CD14-positive monocyte (primary cell): ENCODE measurements around the gene TEPSIN. TPM values are rescaled to one million over a fixed set of nuclear protein-coding genes. Genes with fewer than 3 reads are reported as not detected.
A peak's percentile ranks its signal among the peaks of the same experiment; 100 is the strongest.
"Not testable (repeated sequence)": the region's sequence is repeated elsewhere in the genome, so short reads cannot be mapped to it uniquely, and the experiment has no call there.

ENCODE experiments used
- DNase-seq, 3 donors: peaks; one replicate each; pipeline ENCODE4 v3.0.0-alpha.2; 2011 to 2022
- H2AFZ ChIP-seq: 2 replicates; pipeline ENCODE4 v1.6.0; 2012; ENCODE audit warnings: mild to moderate bottlenecking, low read depth, low read length, inconsistent platforms; ENCODE audit not compliant: insufficient read depth, poor library complexity, severe bottlenecking
- H3K27ac ChIP-seq, 2 donors: 1 replicate in 1 of 2; 2 replicates in 1 of 2; pipeline ENCODE4 v1.5.1; 2012 to 2013; ENCODE audit warnings: low read length in 2 of 2, control low read depth in 1 of 2, inconsistent platforms in 1 of 2, low read depth in 1 of 2, mild to moderate bottlenecking in 1 of 2
- H3K27me3 ChIP-seq, 2 donors: one replicate each; pipeline versions ENCODE4 v1.6.0 to v1.6.1; 2011 to 2013; ENCODE audit warnings: low read length in 2 of 2; ENCODE audit not compliant: control insufficient read depth in 2 of 2, insufficient read depth in 2 of 2
- H3K36me3 ChIP-seq, 2 donors: replicated peaks in 1 of 2; 1 replicate in 1 of 2; 2 replicates in 1 of 2; pipeline versions ENCODE4 v1.5.1 to v1.6.1; 2012 to 2013; ENCODE audit warnings: low read length in 2 of 2, control low read depth in 1 of 2, inconsistent platforms in 1 of 2, mild to moderate bottlenecking in 1 of 2; ENCODE audit not compliant: insufficient read depth in 2 of 2, control insufficient read depth in 1 of 2
- H3K4me1 ChIP-seq, 2 donors: 1 replicate in 1 of 2; 2 replicates in 1 of 2; pipeline versions ENCODE4 v1.5.1 to v1.6.1; 2012 to 2013; ENCODE audit warnings: low read length in 2 of 2, control low read depth in 1 of 2, inconsistent platforms in 1 of 2, mild to moderate bottlenecking in 1 of 2, moderate library complexity in 1 of 2; ENCODE audit not compliant: insufficient read depth in 2 of 2, control insufficient read depth in 1 of 2
- H3K4me2 ChIP-seq: replicated peaks from 2 replicates; pipeline ENCODE3; 2012; ENCODE audit warnings: low read length, moderate library complexity, mild to moderate bottlenecking; ENCODE audit not compliant: poor library complexity, severe bottlenecking; ENCODE audit errors: extremely low read depth
- H3K4me3 ChIP-seq, 3 experiments: fragments of 200-600 bp in 1 of 3; sonication (generic) in 1 of 3; replicated peaks in 1 of 3; 1 replicate in 2 of 3; 2 replicates in 1 of 3; pipeline ENCODE4 v1.5.1; 2011 to 2013; ENCODE audit warnings: low read length in 3 of 3, mild to moderate bottlenecking in 3 of 3, control low read depth in 2 of 3, low read depth in 2 of 3, inconsistent platforms in 1 of 3, moderate library complexity in 1 of 3
- H3K79me2 ChIP-seq: 2 replicates; pipeline ENCODE4 v1.6.0; 2012; ENCODE audit warnings: mild to moderate bottlenecking, control low read depth, inconsistent platforms, low read length, moderate library complexity; ENCODE audit not compliant: insufficient read depth
- H3K9ac ChIP-seq: 2 replicates; pipeline ENCODE4 v1.6.0; 2017; ENCODE audit warnings: low read length, mild to moderate bottlenecking; ENCODE audit not compliant: insufficient read depth, poor library complexity, severe bottlenecking
- H3K9me3 ChIP-seq, 2 donors: replicated peaks in 1 of 2; 1 replicate in 1 of 2; 2 replicates in 1 of 2; pipeline versions ENCODE4 v1.5.1 to v1.6.1; 2012 to 2013; ENCODE audit warnings: low read length in 2 of 2, control low read depth in 1 of 2; ENCODE audit not compliant: control insufficient read depth in 1 of 2, insufficient read depth in 1 of 2
- H4K20me1 ChIP-seq: 2 replicates; pipeline ENCODE4 v1.6.0; 2012; ENCODE audit warnings: mild to moderate bottlenecking, low read length, control low read depth, moderate library complexity; ENCODE audit not compliant: insufficient read depth
- H3K27ac Mint-ChIP-seq, 7 donors: one replicate each; pipeline ENCODE4 v1.8.0; 2020; ENCODE audit warnings: mild to moderate bottlenecking in 7 of 7, mixed read lengths in 7 of 7, moderate library complexity in 6 of 7, inconsistent platforms in 2 of 7
- H3K27me3 Mint-ChIP-seq, 3 donors: one replicate each; pipeline ENCODE4 v1.8.0; 2021 to 2022; ENCODE audit warnings: low read depth in 3 of 3, mild to moderate bottlenecking in 3 of 3, mixed read lengths in 3 of 3, moderate library complexity in 3 of 3, inconsistent platforms in 1 of 3
- H3K36me3 Mint-ChIP-seq, 2 donors: one replicate each; pipeline ENCODE4 v1.8.0; 2020; ENCODE audit warnings: mixed read lengths in 2 of 2, inconsistent platforms in 1 of 2, mild to moderate bottlenecking in 1 of 2
- H3K4me1 Mint-ChIP-seq: one replicate; pipeline ENCODE4 v1.8.0; 2020; ENCODE audit warnings: mild to moderate bottlenecking, mixed read lengths
- H3K4me3 Mint-ChIP-seq, 2 donors: one replicate each; pipeline ENCODE4 v1.8.0; 2020; ENCODE audit warnings: mild to moderate bottlenecking in 2 of 2, mixed read lengths in 2 of 2, moderate library complexity in 1 of 2
- H3K9me3 Mint-ChIP-seq, 7 donors: one replicate each; pipeline ENCODE4 v1.8.0; 2020 to 2022; ENCODE audit warnings: mixed read lengths in 7 of 7, mild to moderate bottlenecking in 6 of 7, moderate library complexity in 6 of 7, inconsistent platforms in 2 of 7
- CTCF ChIP-seq: fragments of 200-600 bp; IDR thresholded peaks from one replicate; pipeline ENCODE4 v1.8.0; 2022; ENCODE audit warnings: antibody characterized with exemption, mild to moderate bottlenecking
- WGBS: methylation state at CpG from one replicate; pipeline ENCODE4 v1.1.5; 2013; ENCODE audit warnings: missing lambda C conversion rate; ENCODE audit not compliant: insufficient coverage; 5-methylcytosine and 5-hydroxymethylcytosine counted together
- intact Hi-C, 2 donors: fragments of 100-400 bp; cut with micrococcal nuclease; formaldehyde crosslinking; loops; one replicate each; pipeline versions ENCODE4 v1.15.0 to v1.15.1; 2023
- polyA plus RNA-seq, 3 donors: library from polyadenylated mRNA; depleted of rRNA in 1 of 3; unstranded in 2 of 3; stranded (reverse) in 1 of 3; fragments of 300-500 nt in 2 of 3; fragments of >200 nt in 1 of 3; fragmentation: Illumina TruSeq in 2 of 3; gene quantifications; 1 replicate in 2 of 3; 2 replicates in 1 of 3; pipeline ENCODE4 v1.2.3, GENCODE V29; 2012 to 2021

Gene TEPSIN
- polyA plus RNA-seq, 3 donors, result 3.4 to 136 (median 4.5) TPM

DNA sequence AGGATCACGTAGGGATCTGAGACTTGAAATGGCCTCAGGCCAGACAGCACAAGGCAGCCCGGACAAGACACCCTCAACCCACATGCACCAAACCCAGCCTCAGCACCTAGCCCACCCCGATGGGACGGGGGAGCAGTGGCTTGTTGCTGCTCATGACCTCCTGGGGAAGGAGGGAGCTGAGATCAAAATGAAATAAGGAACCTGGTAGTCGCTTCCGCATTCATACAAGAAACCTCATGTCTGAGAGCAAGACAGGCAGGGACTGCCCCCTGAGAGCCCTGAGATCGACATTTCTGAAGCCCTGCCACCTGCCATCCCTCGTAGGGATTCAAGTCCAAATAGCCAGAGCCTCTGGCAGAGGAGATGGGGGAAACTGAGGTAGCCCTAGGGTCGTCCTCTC, 10.4 kb downstream of the TEPSIN start:
- peak overlapping the region in 1 of 2 donors; percentile 75 for H3K4me3 Mint-ChIP-seq

DNA sequence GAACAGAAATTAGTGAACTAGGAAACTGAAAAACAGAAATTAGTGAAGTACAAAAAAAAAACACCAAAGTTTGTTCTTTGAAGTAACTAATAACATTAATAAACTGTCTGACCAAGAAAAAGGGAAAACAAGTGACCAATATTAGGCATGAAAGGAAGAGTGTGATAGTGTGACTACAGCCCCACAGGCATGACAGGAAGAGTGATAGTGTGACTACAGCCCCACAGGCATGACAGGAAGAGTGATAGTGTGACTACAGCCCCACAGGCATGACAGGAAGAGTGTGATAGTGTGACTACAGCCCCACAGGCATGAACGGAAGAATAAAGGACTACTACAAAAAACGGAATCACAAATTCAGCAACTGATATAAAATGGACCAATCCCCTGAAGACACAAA, 11.2 kb downstream of the TEPSIN start:
- peaks cover 17 to 31% of the 10 kb centered on the region in 2 donors for H3K36me3 Mint-ChIP-seq
- H3K36me3 ChIP-seq, result peaks cover 33 to 34% of the 10 kb centered on the region in 2 donors
- H3K9ac ChIP-seq, H3K9me3 Mint-ChIP-seq, H4K20me1 ChIP-seq, H3K9me3 ChIP-seq, H3K79me2 ChIP-seq, H3K27me3 Mint-ChIP-seq, H2AFZ ChIP-seq, H3K4me2 ChIP-seq, H3K4me3 ChIP-seq, H3K4me3 Mint-ChIP-seq, H3K27me3 ChIP-seq: not testable (repeated sequence)
- peak overlapping the region in 1 of 2 donors; percentile 72 for H3K27ac ChIP-seq
- peaks cover 42 to 49% of the 10 kb centered on the region in 2 donors for H3K4me1 ChIP-seq
- DNase-seq, result peak in 2 of 3 donors; percentile 16 to 34
- no CpG with 5 or more reads among the region's 2 CpGs for WGBS
- peak overlapping the region; percentile 31 to 87 (median 70) for H3K27ac Mint-ChIP-seq
- H3K4me1 Mint-ChIP-seq, result peaks cover 41% of the 10 kb centered on the region
- intact Hi-C loops, result loop anchor here in 1 of 2 donors (10.0 kb wide), 1 partner anchor 193 kb away; the partner anchor contains the start of gene BAIAP2

More for the DNA sequence above, 10.4 kb downstream of the TEPSIN start:
- no peak for TF ChIP-seq CTCF
- H3K27ac Mint-ChIP-seq, result peak overlapping the region; percentile 70 to 87 (median 79)
- peak overlapping the region; percentile 38 for H2AFZ ChIP-seq
- H3K4me3 ChIP-seq, result peak overlapping the region in 1 of 3 experiments; percentile 34
- peaks cover 17% of the 10 kb centered on the region for H4K20me1 ChIP-seq
- H3K27me3 ChIP-seq, result no peaks in the 10 kb centered on the region
- H3K4me2 ChIP-seq, result peak overlapping the region; percentile 31
- peak overlapping the region; percentile 54 to 72 for H3K27ac ChIP-seq
- H3K27me3 Mint-ChIP-seq, result no peaks in the 10 kb centered on the region
- intact Hi-C loops, result loop anchor here in 1 of 2 donors (10.0 kb wide), 1 partner anchor 194 kb away; the partner anchor contains the start of gene BAIAP2
- H3K36me3 Mint-ChIP-seq, result peaks cover 22 to 38% of the 10 kb centered on the region in 2 donors
- WGBS, result 24% methylated on average over 5 of the region's 9 CpGs
- H3K9ac ChIP-seq, result peak overlapping the region; percentile 19
- H3K4me1 ChIP-seq, result peaks cover 40 to 44% of the 10 kb centered on the region in 2 donors
- no peaks in the 10 kb centered on the region for H3K79me2 ChIP-seq
- peaks cover 40% of the 10 kb centered on the region for H3K4me1 Mint-ChIP-seq
- H3K36me3 ChIP-seq, result peaks cover 41 to 42% of the 10 kb centered on the region in 2 donors
- H3K9me3 Mint-ChIP-seq, result peaks cover 0 to 2% (median 0%) of the 10 kb centered on the region in 7 donors
- no peaks in the 10 kb centered on the region for H3K9me3 ChIP-seq
- DNase-seq, result peak; percentile 62 to 80 (median 74)
